Measurements from ENCODE around the gene CYSRT1.
A peak's percentile ranks its signal among the peaks of the same experiment; 100 is the strongest.

CYSRT1 gene, protein sequence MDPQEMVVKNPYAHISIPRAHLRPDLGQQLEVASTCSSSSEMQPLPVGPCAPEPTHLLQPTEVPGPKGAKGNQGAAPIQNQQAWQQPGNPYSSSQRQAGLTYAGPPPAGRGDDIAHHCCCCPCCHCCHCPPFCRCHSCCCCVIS

DNA sequence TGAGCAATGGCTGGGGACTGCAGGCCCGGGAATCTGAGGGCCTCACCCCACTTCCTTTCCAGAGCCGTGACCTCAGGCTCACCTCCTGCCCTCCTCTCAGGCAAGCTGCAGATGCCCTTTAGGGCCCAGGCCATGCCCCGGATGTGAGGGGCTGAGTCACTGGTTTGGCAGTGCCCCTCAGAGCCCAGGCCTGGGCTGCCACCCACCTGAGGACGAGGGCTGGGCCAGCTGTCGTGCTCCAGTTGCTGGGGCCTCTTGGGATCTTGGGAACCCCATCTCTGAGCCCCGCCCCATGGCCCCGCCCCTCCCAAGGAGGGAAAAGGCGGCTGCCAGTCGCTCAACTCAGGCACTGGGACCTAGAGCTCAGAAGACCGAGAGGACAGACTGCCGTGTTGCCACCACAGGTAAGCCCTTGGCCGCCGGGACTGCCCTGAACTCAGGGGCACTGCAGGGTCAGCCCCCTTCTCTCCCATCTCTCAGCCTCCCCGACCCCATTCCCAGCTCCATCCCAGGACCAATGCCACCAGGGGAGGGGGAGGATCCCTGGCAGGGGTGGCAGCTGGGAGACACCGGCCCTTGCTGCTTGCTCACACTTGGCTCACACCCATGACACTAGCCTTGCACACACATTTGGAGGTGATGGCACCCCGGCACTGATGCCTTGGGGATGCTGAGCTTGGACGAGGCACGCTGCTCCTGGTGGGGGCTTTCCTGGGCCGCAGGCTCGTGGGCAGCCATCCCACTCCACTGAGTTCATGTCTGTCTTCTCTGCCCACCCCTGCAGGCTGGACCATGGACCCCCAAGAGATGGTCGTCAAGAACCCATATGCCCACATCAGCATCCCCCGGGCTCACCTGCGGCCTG, at the start of gene CYSRT1:
TSS of gene CYSRT1 (plus strand) at position 345 of the 865 bp plus-strand sequence. CDS start at position 793, 448 bp downstream.
- H3K4me3 Mint-ChIP-seq = peak within 1 kb of the TSS; percentile 80
- H3K27me3 Mint-ChIP-seq (ENCODE audit: low read depth) = no peaks in the 10 kb centered on the region
- H3K36me3 Mint-ChIP-seq (ENCODE audit: low read depth) = no peaks in the 10 kb centered on the region
- peaks cover 3% of the 10 kb centered on the region for H3K4me1 Mint-ChIP-seq (ENCODE audit: low read depth)
- H3K27ac Mint-ChIP-seq = peak within 1 kb of the TSS; percentile 78
- H3K9me3 Mint-ChIP-seq = no peaks in the 10 kb centered on the region

DNA sequence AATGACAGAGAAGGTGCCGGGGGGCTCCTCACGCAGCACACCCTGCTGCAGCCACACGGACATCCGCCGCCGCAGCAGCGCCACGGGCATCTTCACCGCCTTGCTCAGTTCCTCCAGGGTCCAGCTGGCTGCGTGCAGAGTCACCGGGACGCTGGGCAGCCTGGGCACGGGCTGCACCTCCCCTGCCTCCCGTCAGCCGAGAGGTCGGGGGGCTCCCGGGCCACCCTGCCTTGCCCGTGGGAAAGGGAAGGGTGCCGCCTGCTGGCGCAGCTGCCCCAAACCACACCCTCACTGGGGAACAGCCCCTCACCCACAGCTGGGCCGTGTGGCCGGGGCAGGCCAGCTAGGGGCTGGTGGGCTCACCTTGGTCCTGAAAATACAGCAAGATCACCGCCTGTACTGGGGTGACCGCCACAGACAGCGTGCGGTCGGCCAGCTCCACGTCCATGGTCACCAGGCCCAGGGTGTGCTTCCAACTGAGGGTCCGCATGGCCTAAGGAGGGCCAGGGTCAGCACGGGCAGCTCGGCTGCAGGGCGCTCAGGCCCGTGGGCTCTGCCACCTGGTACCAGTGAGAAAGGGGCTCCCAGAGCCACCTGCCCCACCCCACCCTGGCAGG, 49.5 kb upstream of the CYSRT1 start:
- Mint-ChIP-seq H3K27ac (no peak overlapping the region), H3K4me3 (no peak overlapping the region), H3K27me3 (ENCODE audit: low read depth) (peaks cover 12% of the 10 kb centered on the region), H3K9me3 (no peaks in the 10 kb centered on the region), H3K36me3 (ENCODE audit: low read depth) (peaks cover 2% of the 10 kb centered on the region), H3K4me1 (ENCODE audit: low read depth) (no peaks in the 10 kb centered on the region)

DNA sequence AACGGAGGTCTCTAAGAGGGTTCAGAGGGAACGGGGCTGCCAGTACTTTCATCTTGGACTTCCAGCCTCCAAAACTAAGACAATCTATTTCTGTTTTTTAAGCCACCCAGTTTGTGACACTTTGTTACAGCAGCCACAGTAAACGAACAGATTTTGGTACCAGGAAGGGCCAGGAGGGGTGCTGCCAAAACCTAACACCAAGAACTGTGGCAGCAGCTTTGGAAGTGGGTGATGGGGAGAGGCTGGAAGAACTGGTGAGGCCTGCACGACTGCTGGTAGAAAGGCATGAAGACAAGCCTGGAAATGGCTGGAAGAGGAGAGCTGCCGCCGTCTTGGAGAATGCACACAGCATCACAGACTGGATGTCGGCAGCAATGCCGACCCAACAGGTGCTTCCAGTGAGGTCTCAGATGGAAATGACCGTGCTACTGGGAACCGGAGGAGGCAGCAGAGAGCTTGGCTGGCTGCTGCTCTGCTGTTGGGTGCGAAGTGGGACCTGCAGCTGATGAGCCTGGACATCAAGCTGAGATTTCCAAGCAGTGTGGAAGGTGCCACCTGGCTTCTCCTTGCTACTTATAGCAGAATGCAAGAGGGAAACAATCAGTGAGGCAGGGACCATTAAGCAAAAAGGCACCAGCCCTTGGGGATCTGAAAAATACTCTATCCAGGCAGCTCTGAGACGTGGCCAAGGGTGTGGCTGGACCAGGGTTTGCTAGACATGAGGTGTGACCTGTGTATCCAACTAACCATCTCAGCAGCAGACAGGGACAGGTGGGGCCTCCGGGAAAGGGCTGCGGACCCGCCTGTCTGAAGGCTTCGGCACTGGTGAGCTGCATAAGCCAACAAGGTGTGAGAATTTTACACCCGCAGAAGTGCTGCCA, 48.4 kb upstream of the CYSRT1 start:
- no peak overlapping the region for H3K4me3 Mint-ChIP-seq
- peaks cover 2% of the 10 kb centered on the region for H3K36me3 Mint-ChIP-seq (ENCODE audit: low read depth)
- H3K4me1 Mint-ChIP-seq (ENCODE audit: low read depth) = no peaks in the 10 kb centered on the region
- H3K9me3 Mint-ChIP-seq = no peaks in the 10 kb centered on the region
- H3K27me3 Mint-ChIP-seq (ENCODE audit: low read depth) = peaks cover 6% of the 10 kb centered on the region
- no peak overlapping the region for H3K27ac Mint-ChIP-seq

DNA sequence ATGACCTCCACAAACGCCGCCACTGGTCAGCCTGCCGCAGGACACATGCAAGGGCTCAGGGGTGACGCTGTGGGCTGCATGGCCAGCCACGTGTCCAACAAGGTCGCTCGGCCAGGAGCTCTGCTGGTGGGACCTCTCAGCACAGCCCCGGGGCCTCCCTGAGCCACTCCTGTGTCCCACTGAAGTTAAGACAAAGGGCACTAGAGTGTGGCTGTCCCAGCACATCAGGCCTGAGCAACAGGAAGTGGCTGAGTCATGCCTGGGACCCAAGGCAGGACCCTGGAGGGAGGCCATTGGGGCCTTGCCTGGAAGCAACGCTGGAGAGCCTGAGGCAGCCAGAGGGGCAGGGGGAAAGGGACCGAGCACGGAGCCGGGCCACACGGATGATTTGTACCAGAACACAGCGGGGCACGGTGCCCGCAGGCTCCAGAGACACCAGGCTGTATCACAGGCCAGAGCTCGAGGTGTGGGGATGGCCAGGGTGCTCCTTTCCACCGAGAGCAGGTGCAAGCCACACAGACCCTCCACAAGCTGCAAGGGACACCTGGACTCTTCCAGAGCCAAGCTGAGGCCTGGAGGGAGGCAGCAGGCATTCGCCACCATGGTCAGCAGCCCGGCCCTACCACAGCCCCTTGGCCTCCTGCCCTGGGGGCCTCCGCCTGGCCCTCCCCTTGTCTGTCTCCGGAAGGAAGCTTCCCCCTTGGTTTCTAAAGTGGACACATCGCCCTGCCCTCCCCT, 46.6 kb upstream of the CYSRT1 start:
- Mint-ChIP-seq H3K27ac (no peak overlapping the region), H3K27me3 (ENCODE audit: low read depth) (peaks cover 2% of the 10 kb centered on the region), H3K4me3 (no peak overlapping the region), H3K9me3 (no peaks in the 10 kb centered on the region), H3K36me3 (ENCODE audit: low read depth) (peaks cover 5% of the 10 kb centered on the region), H3K4me1 (ENCODE audit: low read depth) (no peaks in the 10 kb centered on the region)

DNA sequence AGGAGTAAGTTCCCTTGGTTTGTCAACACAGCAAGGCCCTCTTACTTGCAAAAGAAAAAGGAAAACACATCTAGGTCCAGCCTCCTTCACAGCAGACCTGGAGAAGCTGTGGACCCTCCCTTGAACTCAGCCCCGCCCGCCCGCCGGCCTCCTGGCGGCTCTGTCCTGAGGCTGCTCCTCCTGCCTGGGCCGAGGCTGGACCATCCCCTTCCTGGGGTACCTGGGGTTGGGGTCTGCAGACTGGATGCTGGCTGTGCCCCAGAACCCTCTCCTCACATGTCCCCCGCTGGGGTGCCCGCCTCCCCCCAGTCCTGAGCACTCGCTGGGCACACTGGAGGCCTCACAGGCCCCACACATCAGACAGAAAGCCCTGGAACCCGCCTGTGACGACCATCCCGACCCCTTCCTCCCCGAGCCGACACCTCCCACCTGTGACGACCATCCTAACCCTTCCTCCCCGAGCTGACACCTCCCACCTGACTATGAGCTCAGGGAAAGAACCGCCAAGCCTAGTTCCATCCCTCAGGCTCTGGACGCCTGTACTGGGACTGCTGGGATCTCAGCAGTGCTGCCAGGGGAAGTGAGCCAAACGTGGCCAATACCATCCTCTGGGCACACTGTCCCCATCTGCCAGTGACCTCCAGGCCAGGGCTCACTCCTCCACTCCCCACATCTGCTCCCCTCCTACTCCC, 45.9 kb upstream of the CYSRT1 start:
- Mint-ChIP-seq H3K27me3 (ENCODE audit: low read depth) (no peaks in the 10 kb centered on the region), H3K27ac (no peak overlapping the region), H3K4me1 (ENCODE audit: low read depth) (peaks cover under 1% of the 10 kb centered on the region), H3K9me3 (no peaks in the 10 kb centered on the region), H3K36me3 (ENCODE audit: low read depth) (peaks cover 6% of the 10 kb centered on the region), H3K4me3 (no peak overlapping the region)

DNA sequence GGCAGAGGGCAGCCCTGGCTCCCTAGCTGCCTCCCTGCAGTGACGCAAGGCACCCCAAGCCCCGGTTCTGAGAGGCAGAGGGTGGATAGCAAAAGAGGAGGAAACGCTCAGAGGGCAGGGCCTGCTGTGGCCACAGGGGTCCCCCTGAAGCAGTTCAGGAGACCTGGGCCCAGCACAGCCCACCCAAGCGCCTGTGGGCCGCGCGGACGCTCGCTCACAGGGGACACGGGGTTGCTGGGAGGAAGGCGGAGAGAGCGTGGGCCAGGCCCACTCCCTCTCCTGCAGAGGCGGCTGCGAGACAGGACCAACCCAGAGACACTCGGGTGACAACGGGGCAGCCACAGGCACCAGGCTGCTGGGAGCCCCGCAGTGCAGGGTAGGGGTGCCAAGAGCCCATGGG, 45.2 kb upstream of the CYSRT1 start:
- Mint-ChIP-seq H3K9me3 (no peaks in the 10 kb centered on the region), H3K27me3 (ENCODE audit: low read depth) (no peaks in the 10 kb centered on the region), H3K27ac (no peak overlapping the region), H3K4me3 (no peak overlapping the region), H3K36me3 (ENCODE audit: low read depth) (peaks cover 9% of the 10 kb centered on the region), H3K4me1 (ENCODE audit: low read depth) (peaks cover 4% of the 10 kb centered on the region)

DNA sequence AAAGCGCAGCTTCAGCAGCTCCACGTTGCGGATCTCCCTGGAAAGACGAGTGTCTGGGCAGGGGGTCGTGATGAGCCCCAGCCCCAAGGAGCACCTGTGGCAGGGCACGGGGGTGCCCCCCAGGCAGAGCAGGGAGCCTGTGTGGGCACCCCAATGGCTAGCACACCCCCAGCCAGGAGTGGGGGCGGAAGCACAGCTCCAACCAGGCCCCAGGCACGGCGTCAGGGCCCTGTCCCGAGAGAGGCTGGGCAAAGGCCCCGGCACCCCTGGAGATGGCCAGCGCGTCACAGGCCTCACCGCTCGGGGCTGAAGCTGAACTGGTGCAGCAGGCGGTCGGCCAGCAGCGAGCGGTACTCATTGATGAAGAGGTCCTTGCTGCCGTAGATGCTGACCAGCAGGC, 44.5 kb upstream of the CYSRT1 start:
- Mint-ChIP-seq H3K9me3 (no peaks in the 10 kb centered on the region), H3K27ac (no peak overlapping the region), H3K4me3 (no peak overlapping the region), H3K4me1 (ENCODE audit: low read depth) (peaks cover 4% of the 10 kb centered on the region), H3K36me3 (ENCODE audit: low read depth) (peaks cover 9% of the 10 kb centered on the region), H3K27me3 (ENCODE audit: low read depth) (no peaks in the 10 kb centered on the region)

DNA sequence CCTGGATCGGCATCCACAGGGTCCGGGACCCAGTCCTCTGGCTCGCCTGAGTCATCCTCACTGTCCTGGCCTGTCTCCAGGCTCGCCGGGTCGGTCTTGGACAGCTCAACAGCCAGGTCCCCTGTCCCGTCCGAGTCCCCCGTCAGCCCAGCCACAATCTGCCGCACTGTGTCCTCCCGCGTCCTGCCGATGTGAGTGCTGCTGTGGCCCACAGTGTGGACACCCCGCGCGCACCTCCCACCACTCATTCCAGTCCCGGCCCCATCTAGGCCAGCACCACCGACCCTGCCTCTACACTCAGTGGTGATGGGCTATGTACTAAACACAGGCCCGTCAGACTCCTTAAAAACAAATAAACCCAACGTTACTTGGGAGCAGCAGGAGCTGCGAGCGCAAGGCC, 43.3 kb upstream of the CYSRT1 start:
- Mint-ChIP-seq H3K9me3 (no peaks in the 10 kb centered on the region), H3K27ac (no peak overlapping the region), H3K27me3 (ENCODE audit: low read depth) (no peaks in the 10 kb centered on the region), H3K4me1 (ENCODE audit: low read depth) (peaks cover 4% of the 10 kb centered on the region), H3K4me3 (no peak overlapping the region), H3K36me3 (ENCODE audit: low read depth) (peaks cover 9% of the 10 kb centered on the region)

DNA sequence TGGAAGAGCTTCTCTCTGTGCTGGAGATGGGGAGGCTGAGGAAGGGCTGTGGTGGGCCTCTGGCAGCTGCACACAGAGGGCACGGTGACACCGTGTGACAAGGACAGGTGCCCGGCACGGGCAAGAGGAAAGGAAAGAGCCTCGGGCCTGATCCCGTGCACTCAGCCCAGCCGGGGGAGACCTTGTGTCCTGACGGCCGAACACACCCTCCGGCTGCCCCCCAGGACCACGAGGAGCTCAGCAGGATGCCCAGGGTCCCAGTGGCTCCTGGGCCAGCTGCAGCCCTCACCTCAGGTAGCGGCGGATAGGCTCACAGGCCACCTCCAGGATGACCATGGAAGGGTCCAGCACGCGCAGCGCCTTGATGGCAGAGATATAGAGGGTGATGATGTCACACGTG, 42.1 kb upstream of the CYSRT1 start:
- Mint-ChIP-seq H3K27me3 (ENCODE audit: low read depth) (no peaks in the 10 kb centered on the region), H3K36me3 (ENCODE audit: low read depth) (peaks cover 7% of the 10 kb centered on the region), H3K27ac (no peak overlapping the region), H3K9me3 (no peaks in the 10 kb centered on the region), H3K4me3 (no peak overlapping the region), H3K4me1 (ENCODE audit: low read depth) (peaks cover 13% of the 10 kb centered on the region)

DNA sequence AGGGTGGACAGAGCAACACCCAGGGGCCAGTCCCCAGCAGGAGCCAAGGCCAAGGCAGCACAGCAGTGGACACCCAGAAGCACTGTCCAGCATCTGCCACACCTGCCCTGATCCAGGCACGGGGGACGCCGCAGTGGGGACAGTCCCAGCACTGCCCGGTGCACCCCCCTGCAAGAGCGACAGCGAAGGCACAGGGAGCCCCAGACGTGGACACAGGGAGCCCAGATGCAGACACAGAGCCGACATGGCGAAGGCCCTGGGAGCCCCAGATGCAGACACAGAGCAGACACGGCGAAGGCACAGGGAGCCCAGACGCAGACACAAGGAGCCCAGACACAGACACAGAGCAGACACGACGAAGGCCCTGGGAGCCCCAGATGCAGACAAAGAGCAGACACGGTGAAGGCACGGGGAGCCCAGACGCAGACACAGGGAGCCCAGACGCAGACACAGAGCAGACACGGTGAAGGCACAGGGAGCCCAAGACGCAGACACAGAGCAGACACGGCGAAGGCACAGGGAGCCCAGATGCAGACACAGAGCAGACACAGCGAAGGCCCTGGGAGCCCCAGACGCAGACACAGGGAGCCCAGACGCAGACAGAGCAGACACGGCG, 40.9 kb upstream of the CYSRT1 start:
- H3K9me3 Mint-ChIP-seq = no peaks in the 10 kb centered on the region
- peaks cover 9% of the 10 kb centered on the region for H3K36me3 Mint-ChIP-seq (ENCODE audit: low read depth)
- peaks cover 15% of the 10 kb centered on the region for H3K4me1 Mint-ChIP-seq (ENCODE audit: low read depth)
- no peaks in the 10 kb centered on the region for H3K27me3 Mint-ChIP-seq (ENCODE audit: low read depth)
- H3K4me3 Mint-ChIP-seq = no peak overlapping the region
- H3K27ac Mint-ChIP-seq = peak overlapping the region; percentile 49

DNA sequence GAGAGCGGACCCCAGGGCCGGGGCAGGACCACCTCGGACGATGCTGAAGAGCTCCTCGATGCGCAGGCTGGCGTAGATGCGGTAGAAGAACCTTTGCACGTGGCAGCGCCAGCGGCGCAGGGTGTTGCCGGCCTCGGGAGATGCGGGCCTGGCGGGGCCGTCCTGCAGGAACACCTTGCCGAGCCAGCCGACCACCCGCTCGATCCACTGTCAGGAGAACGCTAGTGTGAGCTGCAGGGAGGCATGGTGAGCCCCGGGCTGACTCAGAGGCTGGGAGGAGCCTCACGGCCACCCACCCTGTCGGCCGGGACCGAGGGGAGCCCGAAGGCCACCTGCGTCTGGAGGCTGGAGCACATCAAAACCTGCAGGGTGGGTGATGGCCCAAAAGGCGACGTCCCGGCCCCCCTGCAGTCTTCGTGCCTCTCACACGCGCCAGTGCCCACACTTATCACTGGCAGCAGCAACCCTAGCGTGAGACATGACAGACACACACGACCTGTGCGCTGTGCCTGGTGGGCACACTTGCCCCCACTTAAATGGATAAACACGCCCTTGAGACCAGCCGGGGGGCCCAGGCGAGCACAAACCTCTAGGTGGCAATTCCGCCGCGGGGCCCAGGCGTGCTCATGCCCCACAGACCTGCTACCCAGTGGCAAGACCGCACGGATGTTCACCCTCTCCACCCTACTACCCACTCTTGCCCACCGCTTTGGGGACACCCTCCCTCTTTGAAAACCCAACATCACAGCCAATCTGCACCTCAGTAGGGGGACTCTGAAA, 39.9 kb upstream of the CYSRT1 start:
- Mint-ChIP-seq H3K27ac (no peak overlapping the region), H3K36me3 (ENCODE audit: low read depth) (peaks cover 10% of the 10 kb centered on the region), H3K9me3 (no peaks in the 10 kb centered on the region), H3K27me3 (ENCODE audit: low read depth) (no peaks in the 10 kb centered on the region), H3K4me1 (ENCODE audit: low read depth) (peaks cover 20% of the 10 kb centered on the region), H3K4me3 (no peak overlapping the region)

DNA sequence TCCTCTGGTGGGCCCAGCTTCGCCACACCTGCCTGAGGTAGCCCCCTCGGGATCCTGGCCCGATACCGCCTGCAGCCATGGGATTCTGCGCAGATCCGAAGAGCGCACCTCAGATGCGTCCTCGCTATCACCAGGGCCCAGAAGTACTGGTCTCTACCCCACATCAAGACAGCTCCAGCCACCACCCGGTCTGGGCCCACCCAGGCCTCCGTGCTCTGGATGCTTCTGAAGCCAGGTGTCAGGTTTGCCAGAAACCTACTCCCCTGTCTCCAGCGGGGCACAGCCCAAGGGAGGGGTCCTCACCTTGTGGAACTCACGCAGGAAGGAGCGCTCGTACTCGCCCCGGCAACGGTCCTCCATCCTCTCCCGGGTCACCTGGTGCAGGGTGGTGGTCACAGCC, 39.1 kb upstream of the CYSRT1 start:
- Mint-ChIP-seq H3K4me3 (no peak overlapping the region), H3K4me1 (ENCODE audit: low read depth) (peaks cover 20% of the 10 kb centered on the region), H3K9me3 (no peaks in the 10 kb centered on the region), H3K27ac (no peak overlapping the region), H3K36me3 (ENCODE audit: low read depth) (peaks cover 13% of the 10 kb centered on the region), H3K27me3 (ENCODE audit: low read depth) (no peaks in the 10 kb centered on the region)

Measured in T-helper 1 cell treated with Interleukin-12 subunit alpha and Interleukin-12 subunit beta and Interleukin-4 antibody, amounts not matched to agents 30 μg/mL and 1 μg/mL, for 36 hours (primary cell).